Effector memory CD8-positive, alpha-beta T cell (primary cell): ENCODE measurements around the gene LCN10.
A peak's percentile ranks its signal among the peaks of the same experiment; 100 is the strongest.

Experiments used
- ATAC-seq: fragments of 150-1000 bp; cut with Tn5 transposase; replicated peaks from 2 replicates; pipeline ENCODE4 v1.10.0; 2021; ENCODE audit warnings: mild to moderate bottlenecking, moderate library complexity
- DNase-seq, 3 experiments: peaks; one replicate each; pipeline ENCODE4 v3.0.0; 2021
- H3K27ac Mint-ChIP-seq, 2 donors: one replicate each; pipeline ENCODE4 v1.8.0; 2022; ENCODE audit warnings: mild to moderate bottlenecking in 2 of 2, mixed read lengths in 2 of 2, moderate library complexity in 2 of 2
- H3K27me3 Mint-ChIP-seq, 2 donors: one replicate each; pipeline ENCODE4 v1.8.0; 2022; ENCODE audit warnings: mixed read lengths in 2 of 2
- H3K36me3 Mint-ChIP-seq: one replicate; pipeline ENCODE4 v1.8.0; 2022; ENCODE audit warnings: mild to moderate bottlenecking, moderate library complexity, mixed read lengths; ENCODE audit not compliant: insufficient read depth
- H3K4me1 Mint-ChIP-seq, 2 donors: one replicate each; pipeline ENCODE4 v1.8.0; 2022; ENCODE audit warnings: low read depth in 2 of 2, mixed read lengths in 2 of 2
- H3K4me3 Mint-ChIP-seq, 2 donors: one replicate each; pipeline ENCODE4 v1.8.0; 2022; ENCODE audit warnings: mild to moderate bottlenecking in 2 of 2, mixed read lengths in 2 of 2, moderate library complexity in 2 of 2
- H3K9me3 Mint-ChIP-seq, 2 donors: one replicate each; pipeline ENCODE4 v1.8.0; 2022; ENCODE audit warnings: mixed read lengths in 2 of 2

Gene LCN10

GRCh38 chr9:136700959-136701667 lies 41.6 kb downstream of the LCN10 start:
- Mint-ChIP-seq H3K27ac (peak overlapping the region; percentile 83 to 92), H3K36me3 (peaks cover 16% of the 10 kb centered on the region), H3K9me3 (no peaks in the 10 kb centered on the region), H3K4me3 (peak overlapping the region; percentile 74), H3K27me3 (peaks cover 0 to 23% of the 10 kb centered on the region in 2 donors), H3K4me1 (peaks cover 10 to 30% of the 10 kb centered on the region in 2 donors)
- peak; percentile 83 for ATAC-seq
- DNase-seq: peak; percentile 62 to 68 (median 68)

DNA sequence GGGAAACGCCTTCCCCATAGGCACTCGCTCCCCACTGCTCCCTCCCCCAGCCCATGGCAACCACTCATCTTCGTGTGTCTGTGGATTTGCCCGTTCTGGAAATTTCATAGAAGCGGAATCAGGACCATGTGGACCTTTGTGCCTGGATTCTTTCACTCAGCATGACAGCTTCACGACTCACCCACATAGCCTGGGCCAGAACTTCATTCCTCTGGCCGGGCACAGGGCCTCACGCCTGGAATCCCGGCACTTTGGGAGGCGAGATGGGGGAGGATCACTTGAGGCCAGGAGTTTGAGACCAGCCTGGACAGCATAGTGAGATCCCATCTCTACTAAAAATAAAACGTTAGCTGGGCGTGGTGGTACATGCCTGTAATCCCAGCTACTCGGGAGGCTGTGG lies 42.4 kb downstream of the LCN10 start:
- Mint-ChIP-seq H3K4me3 (peak overlapping the region in 1 of 2 donors; percentile 74), H3K36me3 (peaks cover 16% of the 10 kb centered on the region), H3K27ac (peak overlapping the region; percentile 83 to 92), H3K9me3 (no peaks in the 10 kb centered on the region), H3K4me1 (peaks cover 10 to 32% of the 10 kb centered on the region in 2 donors), H3K27me3 (peaks cover 0 to 15% of the 10 kb centered on the region in 2 donors)
- ATAC-seq: no peak
- DNase-seq: no peak

- Mint-ChIP-seq H3K4me3 (peak overlapping the region in 1 of 2 donors; percentile 10), H3K4me1 (peaks cover 10 to 35% of the 10 kb centered on the region in 2 donors), H3K36me3 (peaks cover 11% of the 10 kb centered on the region), H3K27me3 (peaks cover 0 to 15% of the 10 kb centered on the region in 2 donors), H3K9me3 (no peaks in the 10 kb centered on the region), H3K27ac (no peak overlapping the region)
- DNase-seq (no peak), ATAC-seq (no peak)
These were observed 44.0 kb downstream of the LCN10 start for GRCh38 chr9:136698635-136699246.

- no peak for DNase-seq
- peak overlapping the region in 1 of 2 donors; percentile 10 for H3K4me3 Mint-ChIP-seq
- H3K27ac Mint-ChIP-seq: peak overlapping the region in 1 of 2 donors; percentile 35
- H3K4me1 Mint-ChIP-seq: peaks cover 10 to 38% of the 10 kb centered on the region in 2 donors
- peaks cover 11% of the 10 kb centered on the region for H3K36me3 Mint-ChIP-seq
- no peaks in the 10 kb centered on the region for H3K9me3 Mint-ChIP-seq
- peaks cover 5 to 15% of the 10 kb centered on the region in 2 donors for H3K27me3 Mint-ChIP-seq
- no peak for ATAC-seq
These were observed 44.8 kb downstream of the LCN10 start for GRCh38 chr9:136697821-136698526.

GRCh38 chr9:136697146-136697820 lies 45.5 kb downstream of the LCN10 start:
- peaks cover 10 to 38% of the 10 kb centered on the region in 2 donors for H3K4me1 Mint-ChIP-seq
- no peaks in the 10 kb centered on the region for H3K9me3 Mint-ChIP-seq
- peak overlapping the region in 1 of 2 donors; percentile 14 for H3K4me3 Mint-ChIP-seq
- DNase-seq: no peak
- peaks cover 9 to 15% of the 10 kb centered on the region in 2 donors for H3K27me3 Mint-ChIP-seq
- ATAC-seq: no peak
- H3K36me3 Mint-ChIP-seq: peaks cover 11% of the 10 kb centered on the region
- peak overlapping the region in 1 of 2 donors; percentile 35 for H3K27ac Mint-ChIP-seq

DNA sequence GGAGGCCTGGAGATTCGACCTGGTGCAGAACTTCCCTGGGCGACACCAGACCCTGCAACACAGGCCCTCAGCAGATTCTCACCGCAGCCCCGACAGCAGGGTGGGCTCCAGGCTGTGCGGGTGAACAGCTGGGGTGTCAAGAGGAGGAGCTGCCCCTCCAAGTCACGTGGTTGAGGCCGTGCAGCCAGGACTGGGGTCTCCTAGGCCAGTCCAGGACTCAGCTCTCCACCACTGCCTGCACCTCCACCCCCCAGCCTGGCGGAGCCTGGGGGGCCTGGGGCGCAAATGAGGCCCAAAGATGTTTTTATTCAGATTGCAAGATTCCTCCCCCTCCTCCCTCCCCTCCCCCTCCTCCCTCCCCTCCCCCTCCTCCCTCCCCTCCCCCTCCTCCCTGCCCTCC lies 46.2 kb downstream of the LCN10 start:
- Mint-ChIP-seq H3K4me1 (peaks cover 7 to 34% of the 10 kb centered on the region in 2 donors), H3K9me3 (no peaks in the 10 kb centered on the region), H3K36me3 (peaks cover 8% of the 10 kb centered on the region), H3K27ac (no peak overlapping the region), H3K4me3 (peak overlapping the region in 1 of 2 donors; percentile 63), H3K27me3 (peaks cover 9 to 10% of the 10 kb centered on the region in 2 donors)
- DNase-seq: no peak
- ATAC-seq: no peak

- DNase-seq: peak in 2 of 3 experiments; percentile 18 to 20
- Mint-ChIP-seq H3K27me3 (peaks cover 8 to 9% of the 10 kb centered on the region in 2 donors), H3K4me1 (peaks cover 1 to 28% of the 10 kb centered on the region in 2 donors), H3K27ac (no peak overlapping the region), H3K4me3 (peak overlapping the region in 1 of 2 donors; percentile 63), H3K9me3 (no peaks in the 10 kb centered on the region), H3K36me3 (peaks cover 3% of the 10 kb centered on the region)
- ATAC-seq: peak; percentile 23
These were observed 46.8 kb downstream of the LCN10 start for GRCh38 chr9:136695955-136696354.

- Mint-ChIP-seq H3K27me3 (peaks cover 8 to 9% of the 10 kb centered on the region in 2 donors), H3K4me3 (no peak overlapping the region), H3K36me3 (no peaks in the 10 kb centered on the region), H3K9me3 (no peaks in the 10 kb centered on the region), H3K27ac (no peak overlapping the region), H3K4me1 (peaks cover 0 to 26% of the 10 kb centered on the region in 2 donors)
- ATAC-seq (no peak), DNase-seq (no peak)
These were observed 47.3 kb downstream of the LCN10 start for GRCh38 chr9:136695435-136695895.

DNA sequence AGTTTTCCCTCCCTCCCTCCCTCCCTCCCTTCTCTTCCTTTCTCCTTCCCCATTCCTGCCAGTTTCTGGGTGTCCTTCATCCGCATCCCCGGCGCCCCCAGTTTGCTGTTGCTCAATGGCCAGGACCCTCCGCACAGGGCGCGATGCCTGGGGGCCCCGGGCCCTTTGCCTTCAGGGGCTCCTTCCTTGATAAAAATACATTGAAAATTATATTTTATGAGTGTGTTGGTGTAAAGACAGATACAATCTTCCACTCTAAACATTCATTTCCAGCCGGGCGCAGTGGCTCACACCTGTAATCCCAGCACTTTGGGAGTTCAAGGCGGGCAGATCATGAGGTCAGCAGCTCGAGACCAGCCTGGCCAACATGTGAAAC lies 47.9 kb downstream of the LCN10 start:
- DNase-seq: no peak
- no peaks in the 10 kb centered on the region for H3K36me3 Mint-ChIP-seq
- no peak overlapping the region for H3K27ac Mint-ChIP-seq

DNA sequence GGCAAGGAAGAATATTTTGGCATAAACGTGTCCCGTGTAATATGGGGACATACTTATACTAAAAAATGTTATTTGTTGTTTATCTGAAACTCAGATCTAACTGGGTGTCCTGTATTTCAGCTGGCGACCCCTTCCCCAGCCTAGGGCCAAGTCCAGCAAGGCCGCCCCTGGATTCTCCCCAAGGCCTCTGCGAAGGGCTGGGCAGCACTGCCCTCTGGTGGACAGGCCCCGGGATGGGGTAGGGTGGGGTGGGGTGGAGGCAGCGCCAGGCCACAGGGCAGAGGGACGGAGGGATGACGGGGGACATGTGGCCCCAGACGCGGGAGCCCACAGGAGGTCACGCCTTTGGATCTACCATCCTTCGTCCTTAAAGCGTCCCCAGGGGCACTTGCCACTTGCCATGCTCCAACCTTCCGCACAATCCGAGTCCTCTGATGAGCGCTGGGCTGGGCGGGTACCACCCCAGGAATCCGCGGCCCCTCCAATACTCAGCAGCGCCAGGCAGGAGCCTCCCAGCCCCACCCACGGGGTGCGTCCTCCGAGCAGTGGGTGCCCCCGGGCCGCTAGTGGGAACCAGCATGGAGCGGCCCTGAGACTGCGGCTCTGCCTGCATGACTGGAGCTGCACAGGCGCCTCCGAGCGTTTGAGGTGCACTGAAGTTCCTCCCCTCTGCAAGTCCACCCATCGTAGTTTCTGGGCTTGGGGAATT lies 48.4 kb downstream of the LCN10 start:
- peaks cover 8 to 9% of the 10 kb centered on the region in 2 donors for H3K27me3 Mint-ChIP-seq
- DNase-seq: peak in 1 of 3 experiments; percentile 19
- no peak overlapping the region for H3K27ac Mint-ChIP-seq
- no peaks in the 10 kb centered on the region for H3K9me3 Mint-ChIP-seq
- no peaks in the 10 kb centered on the region for H3K36me3 Mint-ChIP-seq
- ATAC-seq: no peak
- peaks cover 0 to 22% of the 10 kb centered on the region in 2 donors for H3K4me1 Mint-ChIP-seq
- no peak overlapping the region for H3K4me3 Mint-ChIP-seq

More for the DNA sequence above, 47.9 kb downstream of the LCN10 start:
- H3K27me3 Mint-ChIP-seq: peaks cover 8 to 9% of the 10 kb centered on the region in 2 donors
- peaks cover 0 to 22% of the 10 kb centered on the region in 2 donors for H3K4me1 Mint-ChIP-seq
- no peak overlapping the region for H3K4me3 Mint-ChIP-seq
- H3K9me3 Mint-ChIP-seq: no peaks in the 10 kb centered on the region
- ATAC-seq: no peak

DNA sequence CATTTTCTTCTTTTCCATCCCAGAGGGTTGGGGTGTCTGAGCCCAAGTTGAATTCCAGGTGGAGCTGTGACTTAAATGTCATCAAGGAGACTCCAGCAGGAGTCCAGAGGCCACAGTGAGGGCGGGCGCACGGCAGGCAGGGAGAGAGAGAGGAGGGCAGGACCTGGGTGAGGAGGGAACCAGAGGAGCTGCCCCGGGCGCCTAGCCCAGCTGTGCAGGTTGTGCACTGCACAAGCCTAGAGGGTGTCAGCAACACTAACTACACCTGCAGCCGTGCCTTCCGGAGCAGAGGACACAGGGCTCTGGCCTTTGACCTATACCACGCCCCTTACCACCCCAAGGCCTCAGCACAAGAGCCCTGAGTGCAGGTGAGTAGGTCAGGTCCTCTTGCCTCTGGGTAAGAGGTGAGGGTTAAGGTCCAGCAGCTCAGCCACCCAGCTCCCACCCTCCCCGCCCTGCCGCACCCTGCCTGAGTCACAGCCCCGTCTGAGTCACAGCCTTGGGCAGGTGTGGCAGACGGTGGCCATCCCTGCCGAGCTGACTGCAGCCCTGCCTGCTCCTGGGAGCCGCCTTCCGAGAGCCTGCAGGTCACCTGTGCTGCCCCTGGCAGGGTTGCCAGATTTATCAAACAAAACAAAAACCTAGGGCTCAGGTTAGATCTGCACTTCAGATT lies 49.1 kb downstream of the LCN10 start:
- DNase-seq (no peak), ATAC-seq (no peak)
- peaks cover 8 to 9% of the 10 kb centered on the region in 2 donors for H3K27me3 Mint-ChIP-seq
- no peaks in the 10 kb centered on the region for H3K9me3 Mint-ChIP-seq
- no peak overlapping the region for H3K27ac Mint-ChIP-seq
- H3K36me3 Mint-ChIP-seq: no peaks in the 10 kb centered on the region
- H3K4me1 Mint-ChIP-seq: peaks cover 0 to 20% of the 10 kb centered on the region in 2 donors
- H3K4me3 Mint-ChIP-seq: no peak overlapping the region

GRCh38 chr9:136693135-136693489 lies 49.6 kb downstream of the LCN10 start:
- Mint-ChIP-seq H3K4me3 (no peak overlapping the region), H3K4me1 (peaks cover 0 to 19% of the 10 kb centered on the region in 2 donors), H3K27me3 (peaks cover 8 to 9% of the 10 kb centered on the region in 2 donors), H3K27ac (no peak overlapping the region), H3K36me3 (no peaks in the 10 kb centered on the region), H3K9me3 (no peaks in the 10 kb centered on the region)
- no peak for DNase-seq
- ATAC-seq: no peak
